ENCODE results near the gene CYP2S1. TPM values are rescaled to one million over a fixed set of nuclear protein-coding genes. Genes with fewer than 3 reads are reported as not detected.

Gene CYP2S1
- total RNA-seq, 1 donor from 2014 or later, result 11.1 TPM

DNA sequence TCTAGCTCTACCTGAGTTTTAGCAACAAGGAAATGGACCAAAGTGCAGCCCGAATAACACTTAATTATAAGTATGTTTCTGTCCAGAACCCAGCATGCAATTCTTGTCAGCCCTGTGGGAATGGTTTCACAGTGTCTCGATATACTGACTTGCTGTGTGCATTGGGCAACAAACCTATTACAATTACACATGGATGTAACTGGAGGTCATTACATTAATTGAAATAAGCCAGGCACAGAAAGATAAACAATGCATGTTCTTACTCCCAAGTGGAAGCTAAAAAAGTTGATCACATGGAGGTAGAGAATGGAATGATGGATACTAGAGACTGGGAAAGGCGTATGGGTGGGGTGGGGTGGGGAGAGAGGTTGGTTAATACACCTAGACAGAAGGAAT, 5.1 kb upstream of the CYP2S1 start:
- Mint-ChIP-seq H3K27me3 (ENCODE audit: low read depth, unreplicated experiment) (peaks cover 11% of the 10 kb centered on the region), H3K36me3 (ENCODE audit: low read depth, unreplicated experiment) (no peaks in the 10 kb centered on the region), H3K4me1 (ENCODE audit: low read depth, unreplicated experiment) (peaks cover 7% of the 10 kb centered on the region), H3K9me3 (ENCODE audit: unreplicated experiment) (no peaks in the 10 kb centered on the region), H3K4me3 (ENCODE audit: unreplicated experiment) (no peak overlapping the region), H3K27ac (ENCODE audit: unreplicated experiment) (no peak overlapping the region)
- Histone ChIP-seq H3K9me3 (ENCODE audit: insufficient read depth, low read depth, low read length) (no peaks in the 10 kb centered on the region), H3K4me1 (ENCODE audit: insufficient read depth, low read length) (peaks cover 4% of the 10 kb centered on the region), H3K36me3 (ENCODE audit: insufficient read depth, low read length) (no peaks in the 10 kb centered on the region), H2AFZ (ENCODE audit: low read depth, low read length) (no peak overlapping the region), H3K4me2 (ENCODE audit: low read length) (no peak overlapping the region), H3K27ac (ENCODE audit: low read depth, low read length) (no peak overlapping the region), H4K20me1 (ENCODE audit: insufficient read depth, low read length) (no peaks in the 10 kb centered on the region), H3K79me2 (ENCODE audit: insufficient read depth, low read length) (no peaks in the 10 kb centered on the region), H3K9ac (ENCODE audit: low read length) (no peak overlapping the region), H3K4me3 (ENCODE audit: insufficient read depth, low read depth, low read length) (no peak overlapping the region), H3K27me3 (ENCODE audit: insufficient read depth, low read length) (peaks cover 16% of the 10 kb centered on the region)
- FAIRE-seq, result no peak
- no peak for TF ChIP-seq EZH2 (IDR thresholded peaks at IDR 0.05; ENCODE audit: insufficient read depth, low read length)
- no peak for TF ChIP-seq CTCF (IDR thresholded peaks at IDR 0.05; ENCODE audit: insufficient read depth, low read depth, low read length)
- no peak for DNase-seq (ENCODE audit: low read depth)

DNA sequence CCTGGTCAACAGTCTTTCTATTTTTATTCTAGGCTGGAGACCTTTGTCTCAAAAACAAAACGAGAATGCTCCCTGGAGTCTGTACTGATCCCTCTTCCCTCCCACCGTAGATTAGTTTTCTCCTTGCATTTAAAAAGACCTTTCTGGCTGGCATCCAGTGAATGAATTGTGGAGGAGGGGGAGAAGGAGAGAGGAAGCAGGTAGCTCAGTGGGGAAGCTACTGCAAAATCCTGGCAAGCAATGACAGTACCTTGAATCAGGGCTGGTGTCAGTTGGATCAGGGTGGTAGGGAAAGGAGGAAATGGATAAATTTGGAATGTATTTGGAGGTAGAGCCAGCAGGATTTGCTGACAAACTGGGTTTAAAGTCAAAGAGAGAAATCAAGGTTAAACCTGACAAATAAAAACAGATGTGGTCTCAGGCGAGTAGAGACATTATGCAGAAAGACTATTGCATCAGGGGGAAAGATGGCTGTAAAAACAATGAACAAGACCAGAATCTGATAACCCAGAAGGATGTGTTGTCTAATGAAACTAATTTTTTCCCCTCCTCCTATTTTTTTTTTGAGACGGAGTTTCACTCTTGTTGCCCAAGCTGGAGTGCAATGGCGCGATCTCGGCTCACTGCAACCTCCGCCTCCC, 3.5 kb upstream of the CYP2S1 start:
- no peaks in the 10 kb centered on the region for H3K9me3 Mint-ChIP-seq (ENCODE audit: unreplicated experiment)
- Histone ChIP-seq H3K4me2 (ENCODE audit: low read length) (no peak overlapping the region), H3K79me2 (ENCODE audit: insufficient read depth, low read length) (no peaks in the 10 kb centered on the region), H3K36me3 (ENCODE audit: insufficient read depth, low read length) (no peaks in the 10 kb centered on the region), H3K9ac (ENCODE audit: low read length) (no peak overlapping the region), H4K20me1 (ENCODE audit: insufficient read depth, low read length) (no peaks in the 10 kb centered on the region), H3K4me3 (ENCODE audit: insufficient read depth, low read depth, low read length) (no peak overlapping the region), H3K27ac (ENCODE audit: low read depth, low read length) (no peak overlapping the region), H3K27me3 (ENCODE audit: insufficient read depth, low read length) (peaks cover 16% of the 10 kb centered on the region), H3K9me3 (ENCODE audit: insufficient read depth, low read depth, low read length) (no peaks in the 10 kb centered on the region), H2AFZ (ENCODE audit: low read depth, low read length) (no peak overlapping the region), H3K4me1 (ENCODE audit: insufficient read depth, low read length) (peaks cover 18% of the 10 kb centered on the region)
- no peaks in the 10 kb centered on the region for H3K36me3 Mint-ChIP-seq (ENCODE audit: low read depth, unreplicated experiment)
- no peak overlapping the region for H3K4me3 Mint-ChIP-seq (ENCODE audit: unreplicated experiment)
- FAIRE-seq, result no peak
- H3K27ac Mint-ChIP-seq (ENCODE audit: unreplicated experiment), result no peak overlapping the region
- peaks cover 5% of the 10 kb centered on the region for H3K4me1 Mint-ChIP-seq (ENCODE audit: low read depth, unreplicated experiment)
- TF ChIP-seq EZH2 (IDR thresholded peaks at IDR 0.05; ENCODE audit: insufficient read depth, low read length) (no peak), CTCF (IDR thresholded peaks at IDR 0.05; ENCODE audit: insufficient read depth, low read depth, low read length) (no peak)
- no peak for DNase-seq (ENCODE audit: low read depth)
- peaks cover 13% of the 10 kb centered on the region for H3K27me3 Mint-ChIP-seq (ENCODE audit: low read depth, unreplicated experiment)

- peaks cover 4% of the 10 kb centered on the region for H3K36me3 Mint-ChIP-seq (ENCODE audit: low read depth, unreplicated experiment)
- H3K4me1 Mint-ChIP-seq (ENCODE audit: low read depth, unreplicated experiment), result peaks cover 5% of the 10 kb centered on the region
- no peak for TF ChIP-seq CTCF (IDR thresholded peaks at IDR 0.05; ENCODE audit: insufficient read depth, low read depth, low read length)
- no peak for TF ChIP-seq EZH2 (IDR thresholded peaks at IDR 0.05; ENCODE audit: insufficient read depth, low read length)
- Histone ChIP-seq H3K9ac (ENCODE audit: low read length) (peak overlapping the region; percentile 11), H3K27me3 (ENCODE audit: insufficient read depth, low read length) (peaks cover 16% of the 10 kb centered on the region), H2AFZ (ENCODE audit: low read depth, low read length) (no peak overlapping the region), H3K9me3 (ENCODE audit: insufficient read depth, low read depth, low read length) (no peaks in the 10 kb centered on the region), H3K27ac (ENCODE audit: low read depth, low read length) (no peak overlapping the region), H4K20me1 (ENCODE audit: insufficient read depth, low read length) (no peaks in the 10 kb centered on the region), H3K4me3 (ENCODE audit: insufficient read depth, low read depth, low read length) (no peak overlapping the region), H3K4me2 (ENCODE audit: low read length) (peak overlapping the region; percentile 80), H3K36me3 (ENCODE audit: insufficient read depth, low read length) (no peaks in the 10 kb centered on the region), H3K4me1 (ENCODE audit: insufficient read depth, low read length) (peaks cover 18% of the 10 kb centered on the region), H3K79me2 (ENCODE audit: insufficient read depth, low read length) (no peaks in the 10 kb centered on the region)
- H3K27ac Mint-ChIP-seq (ENCODE audit: unreplicated experiment), result no peak overlapping the region
- H3K27me3 Mint-ChIP-seq (ENCODE audit: low read depth, unreplicated experiment), result peaks cover 16% of the 10 kb centered on the region
- FAIRE-seq (no peak), DNase-seq (ENCODE audit: low read depth) (no peak)
- H3K9me3 Mint-ChIP-seq (ENCODE audit: unreplicated experiment), result no peaks in the 10 kb centered on the region
- H3K4me3 Mint-ChIP-seq (ENCODE audit: unreplicated experiment), result peak overlapping the region; percentile 83
These were observed 574 bp downstream of the CYP2S1 start for GRCh38 chr19:41193430-41194156.
